ENCODE results near the gene YAF2. TPM values are rescaled to one million over a fixed set of nuclear protein-coding genes. Genes with fewer than 3 reads are reported as not detected.
A peak's percentile ranks its signal among the peaks of the same experiment; 100 is the strongest.

YAF2 gene
- total RNA-seq, 1 donor from 2014 or later, result 30.5 TPM

GRCh38 chr12:42145552-42146215 lies 92.4 kb downstream of the YAF2 start:
- no peak for DNase-seq (ENCODE audit: low spot score, unreplicated experiment)
- no peaks in the 10 kb centered on the region for H3K27me3 Mint-ChIP-seq
- no peaks in the 10 kb centered on the region for H3K9me3 Mint-ChIP-seq (ENCODE audit: low read depth)
- peaks cover 23% of the 10 kb centered on the region for H3K4me1 Mint-ChIP-seq (ENCODE audit: low read depth)
- H3K4me3 Mint-ChIP-seq (ENCODE audit: low read depth), result peak overlapping the region; percentile 68
- peak overlapping the region; percentile 86 for H3K27ac Mint-ChIP-seq
- peak; percentile 44 for TF ChIP-seq CTCF (IDR thresholded peaks at IDR 0.05; ENCODE audit: unreplicated experiment)
- H3K36me3 Mint-ChIP-seq (ENCODE audit: insufficient read depth), result no peaks in the 10 kb centered on the region

DNA sequence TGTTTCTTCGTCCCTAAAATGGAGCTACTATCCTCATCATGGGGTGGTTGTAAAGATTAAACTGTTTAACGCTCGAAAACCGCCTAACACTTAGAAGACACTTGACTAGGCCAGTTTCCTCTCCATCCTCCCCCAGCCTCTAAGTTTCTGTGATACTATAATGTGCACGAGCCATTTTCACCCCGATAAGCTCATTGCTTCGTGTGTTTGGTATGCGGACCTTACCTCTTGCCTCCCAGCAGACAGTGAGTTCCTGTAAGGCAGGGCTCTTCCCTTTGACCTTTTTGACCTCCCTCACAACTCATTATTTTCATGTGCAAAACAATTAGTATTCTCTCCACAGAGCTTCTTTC lies 92.9 kb downstream of the YAF2 start:
- Mint-ChIP-seq H3K36me3 (ENCODE audit: insufficient read depth) (no peaks in the 10 kb centered on the region), H3K27me3 (no peaks in the 10 kb centered on the region), H3K4me1 (ENCODE audit: low read depth) (peaks cover 26% of the 10 kb centered on the region), H3K9me3 (ENCODE audit: low read depth) (no peaks in the 10 kb centered on the region), H3K4me3 (ENCODE audit: low read depth) (peak overlapping the region; percentile 68), H3K27ac (peak overlapping the region; percentile 86)
- DNase-seq (ENCODE audit: low spot score, unreplicated experiment), result no peak
- TF ChIP-seq CTCF (IDR thresholded peaks at IDR 0.05; ENCODE audit: unreplicated experiment), result no peak

DNA sequence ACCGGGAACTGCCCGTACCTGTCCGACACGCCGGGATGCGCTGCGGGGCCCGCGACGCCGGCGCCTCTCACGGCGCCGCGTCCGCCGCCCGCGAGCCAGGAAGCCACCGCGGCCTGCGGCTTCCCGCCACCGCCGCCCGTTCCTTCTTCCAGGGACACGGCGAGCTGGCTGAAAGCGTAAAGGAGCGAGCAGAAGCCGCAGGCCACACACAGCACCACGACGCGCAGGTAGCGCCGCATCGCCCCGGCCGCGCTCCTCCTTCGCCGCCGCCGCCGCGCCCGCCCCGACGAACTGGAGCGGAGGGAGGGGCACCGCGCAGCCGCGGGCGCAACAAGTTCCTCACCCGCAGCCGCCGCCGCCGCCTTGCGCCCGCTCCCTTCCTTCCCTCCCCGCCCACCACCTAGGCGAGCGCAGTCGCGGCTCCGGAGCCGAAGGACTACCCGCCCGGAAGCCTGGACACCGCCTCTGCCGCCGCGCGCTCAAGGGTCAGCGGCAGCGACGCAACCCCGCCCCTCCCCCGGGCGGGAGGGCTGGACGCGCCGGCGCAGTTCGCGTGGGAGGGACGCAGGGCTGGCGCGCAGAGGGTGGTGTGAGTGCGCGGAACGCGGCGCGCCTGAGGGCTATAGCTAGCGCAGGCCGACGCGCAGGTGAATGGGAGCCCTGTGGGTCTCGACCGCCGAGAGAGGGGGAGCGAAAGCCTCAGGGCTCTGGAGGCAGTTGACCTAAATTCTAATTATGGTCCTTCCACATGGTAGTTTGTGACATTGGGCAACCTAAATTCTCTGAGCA lies 93.4 kb downstream of the YAF2 start, which contains the start of gene GXYLT1:
GXYLT1 (minus strand) TSS at position 467 of the 789 bp plus-strand sequence; CDS start at position 239, 228 bp downstream.
- Mint-ChIP-seq H3K4me3 (ENCODE audit: low read depth) (peak within 1 kb of the TSS; percentile 93), H3K36me3 (ENCODE audit: insufficient read depth) (no peaks in the 10 kb centered on the region), H3K9me3 (ENCODE audit: low read depth) (no peaks in the 10 kb centered on the region)

DNA sequence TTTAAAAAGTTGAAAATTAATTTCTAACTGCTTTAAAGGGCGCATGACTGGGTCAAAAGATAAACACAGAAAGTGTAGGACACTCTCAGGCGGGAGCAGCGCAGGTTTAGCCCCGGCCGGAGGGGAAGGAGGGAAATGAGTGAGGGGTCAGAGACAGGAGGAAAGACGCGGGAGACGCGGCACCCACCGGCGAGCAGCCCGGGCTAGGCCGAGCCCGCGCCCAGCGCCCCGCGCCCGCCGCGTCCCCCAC lies 94.0 kb downstream of the YAF2 start:
- Mint-ChIP-seq H3K4me3 (ENCODE audit: low read depth) (peak overlapping the region; percentile 93), H3K27me3 (no peaks in the 10 kb centered on the region), H3K27ac (peak overlapping the region; percentile 97), H3K9me3 (ENCODE audit: low read depth) (no peaks in the 10 kb centered on the region), H3K36me3 (ENCODE audit: insufficient read depth) (no peaks in the 10 kb centered on the region), H3K4me1 (ENCODE audit: low read depth) (peaks cover 26% of the 10 kb centered on the region)
- DNase-seq (ENCODE audit: low spot score, unreplicated experiment), result peak; percentile 30
- no peak for TF ChIP-seq CTCF (IDR thresholded peaks at IDR 0.05; ENCODE audit: unreplicated experiment)

More for the DNA sequence above, 93.4 kb downstream of the YAF2 start, which contains the start of gene GXYLT1:
- peak within 1 kb of the TSS; percentile 97 for H3K27ac Mint-ChIP-seq
- H3K27me3 Mint-ChIP-seq, result no peaks in the 10 kb centered on the region
- peaks cover 26% of the 10 kb centered on the region for H3K4me1 Mint-ChIP-seq (ENCODE audit: low read depth)
- peak; percentile 88 for DNase-seq (ENCODE audit: low spot score, unreplicated experiment)
- TF ChIP-seq CTCF (IDR thresholded peaks at IDR 0.05; ENCODE audit: unreplicated experiment), result no peak

- peak overlapping the region; percentile 93 for H3K4me3 Mint-ChIP-seq (ENCODE audit: low read depth)
These were observed 94.4 kb downstream of the YAF2 start for GRCh38 chr12:42143452-42144157.

More at GRCh38 chr12:42143452-42144157, 94.4 kb downstream of the YAF2 start:
- Mint-ChIP-seq H3K27ac (peak overlapping the region; percentile 97), H3K4me1 (ENCODE audit: low read depth) (peaks cover 26% of the 10 kb centered on the region), H3K27me3 (no peaks in the 10 kb centered on the region), H3K9me3 (ENCODE audit: low read depth) (no peaks in the 10 kb centered on the region), H3K36me3 (ENCODE audit: insufficient read depth) (no peaks in the 10 kb centered on the region)
- no peak for TF ChIP-seq CTCF (IDR thresholded peaks at IDR 0.05; ENCODE audit: unreplicated experiment)
- no peak for DNase-seq (ENCODE audit: low spot score, unreplicated experiment)

Measured in progenitor cell of endocrine pancreas (in vitro differentiated cells).